ENCODE results near the gene ADGRV1. TPM values are rescaled to one million over a fixed set of nuclear protein-coding genes. Genes with fewer than 3 reads are reported as not detected.
"Not testable (repeated sequence)": the region's sequence is repeated elsewhere in the genome, so short reads cannot be mapped to it uniquely, and the experiment has no call there.

ADGRV1 gene
- polyA plus RNA-seq, 4 donors: 10.7 to 13.9 (median 11.3) TPM

DNA sequence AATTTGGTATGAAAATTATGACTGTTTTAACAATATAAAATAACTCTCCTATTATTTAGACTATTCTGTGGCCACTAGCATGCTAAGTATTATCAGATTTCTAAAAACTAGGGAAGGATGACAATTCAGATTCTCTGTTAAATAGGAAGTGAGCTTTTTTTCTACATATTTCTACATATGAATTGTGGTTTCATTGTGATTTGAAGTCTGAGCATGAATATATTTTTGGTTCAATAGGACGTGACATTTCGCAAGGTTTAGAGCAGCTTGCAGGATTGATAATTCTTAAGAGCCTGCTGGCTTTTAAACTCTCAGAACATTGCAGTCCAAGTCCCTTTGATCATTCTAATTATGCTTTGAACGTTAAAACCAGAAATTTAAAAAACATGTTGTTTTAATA lies 82.9 kb downstream of the ADGRV1 start:
- no peak for DNase-seq (ENCODE audit: low read depth in 4 of 4, low spot score in 2 of 4)

DNA sequence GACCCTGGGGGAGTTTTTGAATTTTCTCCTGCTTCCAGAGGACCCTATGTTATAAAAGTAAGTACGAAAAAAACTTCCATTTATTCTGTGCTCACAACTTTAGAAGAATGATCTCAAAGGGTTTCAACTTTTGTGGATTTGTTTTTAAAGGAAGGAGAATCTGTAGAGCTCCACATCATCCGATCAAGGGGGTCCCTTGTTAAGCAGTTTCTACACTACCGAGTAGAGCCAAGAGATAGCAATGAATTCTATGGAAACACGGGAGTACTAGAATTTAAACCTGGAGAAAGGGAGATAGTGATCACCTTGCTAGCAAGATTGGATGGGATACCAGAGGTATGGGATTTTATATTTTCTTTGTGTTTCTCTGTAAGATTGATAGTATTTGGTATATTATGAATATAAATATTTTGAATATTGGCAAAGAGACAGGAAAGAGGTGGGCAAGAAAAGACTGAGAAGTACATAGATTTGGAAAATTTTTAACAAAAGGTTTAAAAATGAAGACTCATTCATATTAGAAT lies 84.2 kb downstream of the ADGRV1 start:
- no peak for DNase-seq (ENCODE audit: low read depth in 4 of 4, low spot score in 2 of 4)

DNA sequence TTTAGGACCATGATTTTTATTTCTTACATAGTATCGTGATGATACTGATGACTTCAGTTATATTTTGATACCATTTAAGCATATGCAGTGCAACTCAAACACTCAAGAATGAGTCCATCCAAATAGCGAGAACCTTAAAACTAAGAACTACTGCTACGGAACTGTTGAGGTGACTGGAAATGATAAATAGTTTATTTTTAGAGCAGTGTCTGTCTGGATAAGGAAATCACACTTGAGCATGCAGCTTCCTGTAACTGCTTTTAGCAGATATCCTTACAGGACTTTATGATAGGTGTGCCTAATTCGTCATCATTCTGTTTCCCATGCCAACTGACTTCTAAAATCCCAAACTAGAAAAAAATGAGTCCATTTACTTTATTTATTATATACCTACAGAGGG lies 85.5 kb downstream of the ADGRV1 start:
- no peak for DNase-seq (ENCODE audit: low read depth in 4 of 4, low spot score in 2 of 4)

DNA sequence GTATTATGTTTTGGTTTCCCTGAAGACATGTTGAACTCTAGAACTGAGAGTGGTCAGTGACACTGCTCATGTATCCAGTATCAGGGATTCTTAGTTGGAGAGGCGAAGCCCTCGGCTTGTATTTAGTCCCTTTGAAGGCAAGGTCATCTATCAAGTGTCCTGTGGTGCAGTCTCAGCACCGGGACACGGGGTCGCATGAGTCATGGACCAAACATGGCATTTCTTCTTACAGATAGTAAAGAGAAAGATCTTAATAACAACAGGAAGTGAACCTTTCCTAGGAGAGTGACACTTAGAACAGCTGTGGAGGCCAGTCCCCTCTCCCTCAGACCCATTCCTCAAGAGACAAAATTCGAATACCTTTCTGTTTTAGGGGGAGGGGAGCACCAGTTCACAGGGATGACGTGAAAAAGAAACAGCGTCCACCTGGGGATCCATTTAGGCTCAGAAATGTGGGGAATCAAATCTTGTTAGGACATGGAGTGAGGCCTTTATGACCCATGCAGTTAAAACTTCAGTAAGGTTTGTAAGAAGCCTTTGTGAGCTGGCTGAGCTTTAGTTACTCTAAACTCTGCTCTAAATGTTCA lies 86.5 kb downstream of the ADGRV1 start:
- peak in 1 of 4 donors; percentile 4 for DNase-seq (ENCODE audit: low read depth in 4 of 4, low spot score in 2 of 4)

DNA sequence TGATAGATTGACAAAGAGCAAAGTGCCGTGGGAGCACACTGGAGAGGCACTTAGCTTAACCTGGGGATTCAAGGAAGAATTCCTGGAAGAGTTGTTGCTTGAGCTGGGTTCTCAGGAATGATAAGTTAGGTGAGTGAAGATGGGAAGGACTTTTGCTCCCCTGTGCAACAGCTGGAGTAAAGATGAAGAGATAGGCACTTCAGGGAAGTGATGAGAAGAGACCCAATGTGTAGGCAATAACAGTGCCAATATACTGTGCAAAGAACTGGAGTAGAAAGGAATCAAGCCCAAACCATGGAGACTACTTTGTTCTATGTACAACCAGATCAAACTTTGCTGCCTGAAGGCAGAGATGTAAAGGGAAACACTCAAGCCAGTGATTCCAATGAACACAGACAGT lies 92.2 kb downstream of the ADGRV1 start:
- no peak for DNase-seq (ENCODE audit: low read depth in 4 of 4, low spot score in 2 of 4)

DNA sequence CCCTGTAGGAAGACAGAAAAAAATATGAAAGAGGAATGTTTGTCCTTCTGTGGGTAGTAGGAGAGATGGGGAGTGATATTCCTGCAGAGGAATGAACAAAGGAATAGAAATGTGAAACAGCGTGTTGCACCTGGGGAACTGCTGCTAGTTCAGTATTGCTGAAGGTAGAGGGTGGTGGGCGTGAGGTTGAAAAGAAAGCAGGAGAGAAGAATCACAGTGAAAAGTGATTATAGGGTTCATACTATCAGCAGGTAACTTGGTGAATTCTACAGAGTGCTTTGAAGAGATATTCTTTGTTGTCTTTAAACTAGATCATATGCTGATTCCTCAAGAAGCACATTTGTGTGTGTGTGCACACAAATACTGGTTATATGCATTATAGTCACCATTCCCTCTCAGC lies 95.6 kb downstream of the ADGRV1 start:
- DNase-seq (ENCODE audit: low read depth in 4 of 4, low spot score in 2 of 4): no peak

DNA sequence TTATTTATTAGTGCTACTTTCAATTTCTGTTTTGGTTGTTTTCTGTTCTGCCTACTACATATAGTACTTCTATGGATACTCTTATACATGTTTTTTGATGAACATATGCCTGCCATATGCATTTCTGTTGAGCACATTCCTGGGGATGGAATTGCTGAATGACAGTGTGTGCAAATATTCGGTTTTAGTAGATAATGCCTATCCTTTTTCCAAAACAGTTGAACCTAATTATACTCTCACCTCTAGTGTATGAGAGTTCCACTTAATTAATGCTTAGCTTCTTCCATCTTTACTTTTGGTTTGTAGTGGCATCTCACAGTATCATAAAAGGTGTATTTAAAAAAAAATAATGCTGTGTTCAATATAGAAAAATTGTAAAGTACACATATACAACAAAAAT lies 96.8 kb downstream of the ADGRV1 start:
- no peak for DNase-seq (ENCODE audit: low read depth in 4 of 4, low spot score in 2 of 4)

DNA sequence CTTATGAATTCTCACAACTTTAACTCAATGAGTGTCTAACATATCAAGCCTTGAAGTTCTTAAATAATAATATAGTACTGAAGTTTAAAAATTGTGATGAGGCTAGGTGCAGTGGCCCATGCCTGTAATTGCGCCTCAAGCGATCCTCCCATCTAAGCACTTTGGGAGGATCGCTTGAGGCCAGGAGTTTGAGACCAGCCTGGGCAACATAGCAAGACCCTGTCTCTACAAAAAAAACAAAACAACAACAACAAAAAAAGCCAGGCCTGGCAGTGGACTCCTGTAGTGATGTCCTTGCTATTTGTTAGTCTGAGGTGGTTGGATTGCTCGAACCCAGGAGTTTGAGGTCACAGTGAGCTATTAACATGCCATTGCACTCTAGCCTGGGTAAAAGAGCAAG lies 98.4 kb downstream of the ADGRV1 start:
- DNase-seq (ENCODE audit: low read depth in 4 of 4, low spot score in 2 of 4): no peak

DNA sequence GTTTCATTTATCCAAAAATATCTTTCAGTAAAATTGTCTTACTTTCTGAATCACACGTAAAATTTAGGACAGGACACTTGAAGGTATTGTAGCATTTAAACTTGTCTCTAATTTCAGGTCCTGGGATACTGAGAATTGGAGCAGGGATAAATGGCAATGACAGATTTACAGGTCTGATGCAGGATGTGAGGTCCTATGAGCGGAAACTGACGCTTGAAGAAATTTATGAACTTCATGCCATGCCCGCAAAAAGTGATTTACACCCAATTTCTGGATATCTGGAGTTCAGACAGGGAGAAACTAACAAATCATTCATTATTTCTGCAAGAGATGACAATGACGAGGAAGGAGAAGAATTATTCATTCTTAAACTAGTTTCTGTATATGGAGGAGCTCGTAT lies 99.2 kb downstream of the ADGRV1 start:
- DNase-seq (ENCODE audit: low read depth in 4 of 4, low spot score in 2 of 4): no peak

DNA sequence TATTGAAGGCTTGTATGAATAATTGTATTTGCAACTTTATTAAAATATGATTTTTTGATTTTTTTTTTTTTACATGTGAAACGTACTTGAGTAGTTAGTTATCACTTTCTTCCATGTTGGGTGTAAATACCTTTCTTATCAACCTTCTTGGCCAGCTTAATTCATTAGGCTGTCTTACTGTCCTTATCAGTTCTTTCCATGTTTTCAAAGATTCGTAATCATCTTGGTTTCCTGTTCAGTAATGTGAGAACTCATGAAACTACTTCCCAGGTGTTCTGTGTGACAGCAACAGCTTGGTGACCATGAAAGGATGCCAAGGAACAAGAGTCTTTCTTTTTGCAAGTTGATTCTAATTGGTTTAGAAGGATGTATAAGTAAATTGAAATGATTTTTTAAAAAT lies 100.0 kb downstream of the ADGRV1 start:
- no peak for DNase-seq (ENCODE audit: low read depth in 4 of 4, low spot score in 2 of 4)

DNA sequence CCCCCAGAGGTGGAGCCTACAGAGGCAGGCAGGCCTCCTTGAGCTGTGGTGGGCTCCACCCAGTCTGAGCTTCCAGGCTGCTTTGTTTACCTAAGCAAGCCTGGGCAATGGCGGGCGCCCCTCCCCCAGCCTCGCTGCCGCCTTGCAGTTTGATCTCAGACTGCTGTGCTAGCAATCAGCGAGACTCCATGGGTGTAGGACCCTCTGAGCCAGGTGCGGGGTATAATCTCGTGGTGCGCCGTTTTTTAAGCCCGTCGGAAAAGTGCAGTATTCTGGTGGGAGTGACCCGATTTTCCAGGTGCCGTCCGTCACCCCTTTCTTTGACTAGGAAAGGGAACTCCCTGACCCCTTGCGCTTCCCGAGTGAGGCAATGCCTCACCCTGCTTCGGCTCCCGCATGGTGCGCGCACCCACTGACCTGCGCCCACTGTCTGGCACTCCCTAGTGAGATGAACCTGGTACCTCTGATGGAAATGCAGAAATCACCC lies 109.5 kb downstream of the ADGRV1 start:
- not testable (repeated sequence) for DNase-seq (ENCODE audit: low read depth in 4 of 4, low spot score in 2 of 4)

DNA sequence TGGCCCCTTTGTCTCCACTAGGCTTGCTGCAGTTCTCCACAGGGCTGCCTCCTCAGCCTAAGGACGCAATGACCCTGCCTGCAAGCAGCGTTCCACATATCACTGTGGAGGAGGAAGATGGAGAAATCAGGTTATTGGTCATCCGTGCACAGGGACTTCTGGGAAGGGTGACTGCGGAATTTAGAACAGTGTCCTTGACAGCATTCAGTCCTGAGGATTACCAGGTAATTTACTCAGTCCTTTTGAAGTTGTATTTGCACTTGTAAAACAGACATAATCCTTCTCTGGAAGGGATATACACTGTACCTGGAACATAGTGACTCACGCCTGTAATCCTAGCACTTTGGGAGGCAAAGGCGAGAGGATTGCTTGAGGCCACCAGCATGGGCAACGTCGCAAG lies 116.6 kb downstream of the ADGRV1 start:
- DNase-seq (ENCODE audit: low read depth in 4 of 4, low spot score in 2 of 4): no peak

DNA sequence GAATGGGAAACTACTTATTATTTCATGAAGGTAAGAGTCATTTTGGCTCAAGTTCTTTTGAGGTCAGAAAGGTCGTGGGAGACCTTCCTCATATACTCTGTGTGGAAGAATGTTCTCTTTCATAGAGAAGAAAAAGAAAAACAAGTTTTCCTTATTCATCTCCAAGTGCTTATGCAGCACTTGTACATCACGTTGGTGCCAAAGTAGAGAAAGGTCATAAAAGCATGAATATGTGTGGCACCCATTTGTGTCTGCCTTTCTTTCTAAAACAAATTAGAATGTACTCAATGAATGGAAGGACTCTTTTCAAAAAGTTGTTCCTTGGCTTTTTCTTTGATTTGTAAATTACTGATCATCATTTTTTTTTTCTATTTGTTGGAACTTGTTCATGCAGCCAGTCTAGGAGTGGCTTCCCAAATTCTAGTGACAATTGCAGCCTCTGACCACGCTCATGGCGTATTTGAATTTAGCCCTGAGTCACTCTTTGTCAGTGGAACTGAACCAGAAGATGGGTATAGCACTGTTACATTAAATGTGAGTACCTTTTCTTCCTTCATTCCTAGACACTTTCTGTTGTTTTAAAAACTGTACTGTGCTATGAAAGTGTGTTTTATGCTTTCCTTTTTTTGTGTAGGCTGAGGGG lies 122.4 kb downstream of the ADGRV1 start:
- no peak for DNase-seq (ENCODE audit: low read depth in 4 of 4, low spot score in 2 of 4)

DNA sequence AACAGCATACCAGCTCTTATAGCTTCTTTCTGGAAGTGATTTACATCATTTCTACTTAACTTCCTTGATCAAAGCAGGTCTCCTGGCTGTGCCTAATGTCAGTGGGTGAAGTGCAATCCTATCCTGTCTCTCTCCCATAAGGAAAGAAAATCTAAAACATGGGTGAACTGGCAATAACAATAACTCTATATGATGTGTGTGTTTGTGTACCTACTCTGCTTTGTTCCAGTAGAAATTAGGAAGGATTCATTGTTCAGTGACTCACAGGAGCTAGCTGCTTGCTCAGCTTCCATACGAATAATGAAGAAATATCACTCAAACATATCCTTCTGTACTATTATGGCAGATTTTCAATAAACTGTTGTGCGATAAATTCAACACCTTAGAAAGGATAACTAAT lies 123.7 kb downstream of the ADGRV1 start:
- DNase-seq (ENCODE audit: low read depth in 4 of 4, low spot score in 2 of 4): no peak

DNA sequence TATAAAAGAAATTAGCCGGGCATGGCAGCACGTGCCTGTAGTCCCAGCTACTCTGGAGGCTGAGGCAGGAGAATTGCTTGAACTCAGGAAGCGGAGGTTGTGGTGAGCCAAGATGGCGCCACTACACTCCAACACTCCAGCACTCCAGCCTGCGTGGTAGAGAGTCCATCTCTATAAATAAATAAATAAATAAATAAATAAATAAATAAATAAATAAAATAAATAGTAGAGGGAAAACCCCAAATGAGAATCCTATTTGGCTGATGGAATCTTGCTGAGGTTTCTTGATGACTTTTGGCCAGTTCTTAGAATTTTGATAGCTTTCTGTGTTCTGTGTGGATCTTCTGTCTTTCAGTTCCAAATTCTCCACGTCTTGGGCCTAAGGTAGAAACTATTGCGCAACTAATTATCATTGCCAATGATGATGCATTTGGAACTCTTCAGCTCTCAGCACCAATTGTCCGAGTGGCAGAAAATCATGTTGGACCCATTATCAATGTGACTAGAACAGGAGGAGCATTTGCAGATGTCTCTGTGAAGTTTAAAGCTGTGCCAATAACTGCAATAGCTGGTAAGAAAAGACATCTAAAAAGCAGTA lies 126.9 kb downstream of the ADGRV1 start:
- no peak for DNase-seq (ENCODE audit: low read depth in 4 of 4, low spot score in 2 of 4)

DNA sequence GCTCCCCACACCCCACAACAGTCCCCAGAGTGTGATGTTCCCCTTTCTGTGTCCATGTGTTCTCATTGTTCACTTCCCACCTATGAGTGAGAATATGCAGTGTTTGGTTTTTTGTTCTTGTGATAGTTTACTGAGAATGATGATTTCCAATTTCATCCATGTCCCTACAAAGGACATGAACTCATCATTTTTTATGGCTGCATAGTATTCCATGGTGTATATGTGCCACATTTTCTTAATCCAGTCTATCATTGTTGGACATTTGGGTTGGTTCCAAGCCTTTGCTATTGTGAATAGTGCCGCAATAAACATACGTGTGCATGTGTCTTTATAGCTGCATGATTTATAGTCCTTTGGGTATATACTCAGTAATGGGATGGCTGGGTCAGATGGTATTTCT lies 127.8 kb downstream of the ADGRV1 start:
- DNase-seq (ENCODE audit: low read depth in 4 of 4, low spot score in 2 of 4): not testable (repeated sequence)

DNA sequence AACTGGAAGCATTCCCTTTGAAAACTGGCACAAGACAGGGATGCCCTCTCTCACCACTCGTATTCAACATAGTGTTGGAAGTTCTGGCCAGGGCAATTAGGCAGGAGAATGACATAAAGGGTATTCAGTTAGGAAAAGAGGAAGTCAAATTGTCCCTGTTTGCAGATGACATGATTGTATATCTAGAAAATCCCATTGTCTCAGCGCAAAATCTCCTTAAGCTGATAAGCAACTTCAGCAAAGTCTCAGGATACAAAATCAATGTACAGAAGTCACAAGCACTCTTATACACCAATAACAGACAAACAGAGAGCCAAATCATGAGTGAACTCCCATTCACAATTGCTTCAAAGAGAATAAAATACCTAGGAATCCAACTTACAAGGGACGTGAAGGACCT lies 128.9 kb downstream of the ADGRV1 start:
- DNase-seq (ENCODE audit: low read depth in 4 of 4, low spot score in 2 of 4): not testable (repeated sequence)

DNA sequence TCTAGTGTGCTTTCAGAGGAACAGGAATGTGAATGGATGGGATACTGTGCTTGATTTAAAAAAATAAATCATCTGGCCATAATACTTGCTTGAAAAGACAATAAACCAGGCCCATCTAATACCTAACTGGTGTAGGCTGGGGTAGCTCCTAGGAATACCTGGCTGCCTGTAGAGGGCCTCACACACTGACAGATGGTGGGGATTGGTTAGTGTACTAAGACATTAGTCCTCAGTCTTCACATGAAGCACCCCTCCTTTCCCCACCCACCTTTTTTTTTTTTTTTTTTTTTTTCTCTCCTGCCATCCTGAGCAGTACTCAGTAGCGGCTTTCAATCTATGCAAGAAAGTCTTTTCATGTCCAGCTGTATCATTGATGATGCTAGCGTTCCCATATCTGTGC lies 130.5 kb downstream of the ADGRV1 start:
- DNase-seq (ENCODE audit: low read depth in 4 of 4, low spot score in 2 of 4): no peak

DNA sequence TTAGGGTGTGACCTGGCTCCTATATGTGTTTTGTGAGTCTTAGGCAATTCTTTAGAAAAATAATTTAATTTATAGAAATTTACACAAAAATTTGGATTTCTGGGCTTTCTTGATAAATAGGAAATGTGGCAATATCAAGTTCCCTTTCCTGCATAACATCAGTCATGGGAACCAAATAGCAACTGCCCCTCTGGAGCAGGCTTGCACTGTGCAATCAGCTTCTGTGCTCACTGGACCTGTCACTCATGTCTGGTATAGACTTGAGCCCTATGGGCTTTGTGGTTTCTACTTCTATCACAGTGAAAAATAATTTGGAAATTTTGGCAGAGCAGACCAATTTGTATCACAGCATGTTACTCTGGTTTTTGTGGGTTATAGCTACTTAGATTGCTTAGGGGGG lies 131.7 kb downstream of the ADGRV1 start:
- no peak for DNase-seq (ENCODE audit: low read depth in 4 of 4, low spot score in 2 of 4)

DNA sequence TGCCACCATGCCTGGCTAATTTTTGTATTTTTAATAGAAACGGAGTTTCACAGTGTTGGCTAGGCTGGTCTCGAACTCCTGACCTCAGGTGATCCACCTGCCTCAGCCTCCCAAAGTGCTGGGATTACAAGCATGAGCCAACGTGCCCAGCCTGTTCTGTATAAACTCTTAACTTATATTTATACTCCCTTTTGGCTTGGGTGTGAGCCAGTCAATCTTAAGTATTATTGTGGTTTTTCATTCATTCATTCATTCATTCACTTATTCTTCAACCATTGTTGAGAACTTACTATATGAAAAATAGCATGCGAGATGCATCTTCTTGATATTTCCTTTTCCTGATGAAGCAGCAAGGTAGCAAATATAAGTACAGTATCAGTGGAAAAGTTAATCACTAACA lies 132.9 kb downstream of the ADGRV1 start:
- DNase-seq (ENCODE audit: low read depth in 4 of 4, low spot score in 2 of 4): no peak

DNA sequence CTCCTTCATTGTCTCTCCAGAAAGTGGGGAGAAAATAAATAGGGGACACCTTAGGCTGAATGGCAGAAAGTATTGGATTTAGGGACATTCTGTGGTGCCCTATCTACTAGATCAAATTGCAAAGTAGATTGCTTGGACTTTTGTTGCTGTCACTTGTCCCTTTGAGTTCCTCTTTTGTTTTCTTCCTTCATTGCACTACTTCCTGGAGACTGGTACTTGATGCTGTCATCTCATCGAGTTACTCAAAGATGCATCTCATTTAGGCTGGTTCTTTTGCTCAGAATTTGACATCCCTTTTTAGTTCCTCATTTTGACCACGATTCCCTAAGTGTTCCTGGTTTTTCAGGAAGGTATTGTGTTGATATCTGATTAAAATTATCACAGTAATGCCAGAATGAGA lies 137.6 kb downstream of the ADGRV1 start:
- no peak for DNase-seq (ENCODE audit: low read depth in 4 of 4, low spot score in 2 of 4)

DNA sequence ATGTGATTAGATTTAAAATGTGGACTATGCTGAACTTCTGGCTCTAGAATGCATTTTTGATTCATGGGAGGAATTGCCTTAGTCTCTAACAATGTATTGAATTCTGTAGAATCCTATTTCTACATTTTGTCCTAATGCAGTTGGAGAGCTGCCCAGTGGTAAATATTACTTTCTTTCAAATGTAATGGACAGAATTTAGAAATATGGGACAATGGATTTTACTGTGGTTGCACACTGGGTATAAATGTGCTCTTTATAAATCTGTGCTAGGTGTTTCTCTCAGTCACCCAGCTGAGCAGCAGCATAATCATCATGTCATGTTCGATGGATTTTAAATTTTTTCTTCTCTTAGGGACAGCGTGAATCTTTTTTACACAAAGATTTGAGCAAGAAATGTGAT lies 141.7 kb downstream of the ADGRV1 start:
- DNase-seq (ENCODE audit: low read depth in 4 of 4, low spot score in 2 of 4): no peak

All from left renal cortex interstitium (tissue), 4 donors.